GM12801 (cell line): ENCODE measurements around the gene ARHGEF12.

ENCODE experiments used
- CTCF ChIP-seq: IDR thresholded peaks from one replicate; pipeline ENCODE4 v1.5.1; 2011; ENCODE audit warnings: control low read depth; ENCODE audit not compliant: insufficient read length; ENCODE audit errors: extremely low read depth

Gene ARHGEF12

GRCh38 chr11:120484722-120485121, 148.5 kb downstream of the ARHGEF12 start:
- no peak for TF ChIP-seq CTCF

GRCh38 chr11:120486138-120486537, 149.9 kb downstream of the ARHGEF12 start:
- TF ChIP-seq CTCF: no peak

GRCh38 chr11:120489799-120490198, 153.6 kb downstream of the ARHGEF12 start:
- no peak for TF ChIP-seq CTCF

GRCh38 chr11:120492486-120492885, 156.3 kb downstream of the ARHGEF12 start:
- TF ChIP-seq CTCF: no peak

- TF ChIP-seq CTCF: no peak
Observed at GRCh38 chr11:120494595-120494994, 158.4 kb downstream of the ARHGEF12 start.

- no peak for TF ChIP-seq CTCF
Observed at GRCh38 chr11:120499088-120499487, 162.9 kb downstream of the ARHGEF12 start.

- TF ChIP-seq CTCF: no peak
Observed at GRCh38 chr11:120499859-120500258, 163.6 kb downstream of the ARHGEF12 start.
